Vagina (tissue), 2 donors: ENCODE results near the gene PAPLN.

ENCODE experiments used
- CTCF ChIP-seq, 3 experiments: fragments of 450-650 bp in 2 of 3; fragments of 200-600 bp in 1 of 3; sonication (generic) in 1 of 3; IDR thresholded peaks; one replicate each; pipeline ENCODE4 v1.5.1; 2017 to 2019; ENCODE audit warnings: antibody characterized with exemption in 3 of 3, mild to moderate bottlenecking in 2 of 3, moderate library complexity in 2 of 3
- POLR2A ChIP-seq, 2 donors: fragments of 450-650 bp; IDR thresholded peaks; one replicate each; pipeline ENCODE4 v1.6.1; 2017; ENCODE audit warnings: antibody characterized with exemption in 2 of 2, mild to moderate bottlenecking in 2 of 2, moderate library complexity in 2 of 2
- POLR2AphosphoS5 ChIP-seq, 2 donors: sonication (generic); formaldehyde crosslinking; IDR thresholded peaks; one replicate each; pipeline ENCODE4 v1.9.0; 2017; ENCODE audit warnings: antibody characterized with exemption in 2 of 2, mild to moderate bottlenecking in 2 of 2, low read depth in 1 of 2; ENCODE audit not compliant: insufficient read depth in 1 of 2

- TF ChIP-seq CTCF (IDR thresholded peaks at IDR 0.05) (no peak), POLR2AphosphoS5 (IDR thresholded peaks at IDR 0.05; ENCODE audit: insufficient read depth in 1 of 2, low read depth in 1 of 2) (no peak), POLR2A (IDR thresholded peaks at IDR 0.05) (no peak)
Measured at GRCh38 chr14:73252491-73253322, 15.4 kb downstream of the PAPLN start.
